Esophagus muscularis mucosa (tissue), 4 donors: Measurements from ENCODE around the gene PLB1.

Source experiments
- CTCF ChIP-seq, 3 experiments: fragments of 200-600 bp in 2 of 3; fragments of 450-650 bp in 1 of 3; sonication (generic) in 2 of 3; IDR thresholded peaks; one replicate each; pipeline ENCODE4 v1.5.1; 2017 to 2019; ENCODE audit warnings: antibody characterized with exemption in 3 of 3, mild to moderate bottlenecking in 2 of 3, moderate library complexity in 1 of 3
- EP300 ChIP-seq: sonication (generic); formaldehyde crosslinking; IDR thresholded peaks from one replicate; pipeline ENCODE4 v1.6.1; 2017; ENCODE audit warnings: antibody characterized with exemption
- POLR2A ChIP-seq: fragments of 450-650 bp; IDR thresholded peaks from one replicate; pipeline ENCODE4 v1.6.1; 2017; ENCODE audit warnings: antibody characterized with exemption, moderate library complexity, mild to moderate bottlenecking, low read depth
- POLR2AphosphoS5 ChIP-seq, 2 donors: sonication (generic); formaldehyde crosslinking; IDR thresholded peaks; one replicate each; pipeline ENCODE4 v1.6.1; 2017; ENCODE audit warnings: antibody characterized with exemption in 2 of 2

DNA sequence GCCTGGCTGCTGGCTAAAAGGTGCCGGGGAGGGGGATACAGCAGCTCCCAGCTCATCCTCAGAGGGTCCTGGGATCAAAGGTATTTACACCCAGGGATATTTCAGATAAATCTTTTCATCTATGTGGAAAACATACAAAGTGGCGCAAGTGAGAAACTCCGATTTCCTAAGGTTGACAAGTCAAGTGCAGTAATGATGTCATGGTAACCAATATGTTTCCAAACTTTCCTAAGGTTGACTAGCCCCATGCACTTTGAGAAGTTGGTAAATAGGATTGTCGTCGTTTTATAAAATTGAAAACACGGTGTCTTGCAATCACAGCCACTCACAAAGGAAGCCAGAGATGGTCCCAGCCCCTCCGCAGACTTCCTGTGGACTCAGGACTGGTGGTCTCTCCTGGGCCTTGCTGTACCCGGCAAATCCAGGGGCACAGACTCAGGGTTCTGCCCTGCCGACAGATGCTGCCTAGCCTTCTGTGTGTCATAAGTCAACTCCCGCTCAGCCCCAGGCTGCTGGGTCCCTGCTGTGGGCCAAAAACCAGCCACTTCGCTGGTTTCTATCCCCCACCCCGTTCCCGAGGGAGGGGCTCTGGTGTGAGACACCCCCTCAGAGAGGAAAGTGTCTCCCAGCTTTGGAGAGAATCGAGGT lies 144.5 kb downstream of the PLB1 start:
- TF ChIP-seq CTCF (IDR thresholded peaks at IDR 0.05) (no peak), EP300 (no peak), POLR2A (no peak), POLR2AphosphoS5 (IDR thresholded peaks at IDR 0.05) (no peak)
